GM23338 (cell line): ENCODE data around the gene PAM. TPM values are rescaled to one million over a fixed set of nuclear protein-coding genes. Genes with fewer than 3 reads are reported as not detected.

Experiments used
- ATAC-seq: fragments of 200-7000 bp; cut with Tn5 transposase; 3 replicates; pipeline ENCODE4 v1.9.1; 2020
- DNase-seq: peaks from one replicate; pipeline ENCODE4 v3.0.0-alpha.2; 2015; ENCODE audit warnings: low spot score
- H2AFZ ChIP-seq: fragments of 200-600 bp; sonication (generic); 2 replicates; pipeline ENCODE4 v1.8.0; 2016; ENCODE audit warnings: antibody characterized with exemption, mild to moderate bottlenecking, moderate library complexity
- H3F3A ChIP-seq: fragments of 200-600 bp; sonication (generic); replicated peaks from 2 replicates; pipeline ENCODE4 v1.8.0; 2017; ENCODE audit warnings: antibody characterized with exemption, mixed run types, low read depth
- H3K27ac ChIP-seq: fragments of 200-600 bp; sonication (generic); 2 replicates; pipeline ENCODE4 v1.6.1; 2016; ENCODE audit warnings: low read depth
- H3K27me3 ChIP-seq: fragments of 200-600 bp; sonication (generic); 2 replicates; pipeline ENCODE4 v1.8.0; 2016; ENCODE audit warnings: mild to moderate bottlenecking, mixed run types, moderate library complexity; ENCODE audit not compliant: insufficient read depth
- H3K36me3 ChIP-seq: fragments of 200-600 bp; sonication (generic); 2 replicates; pipeline ENCODE4 v1.8.0; 2016; ENCODE audit warnings: mild to moderate bottlenecking; ENCODE audit not compliant: insufficient read depth
- H3K4me1 ChIP-seq: fragments of 200-600 bp; sonication (generic); 2 replicates; pipeline ENCODE4 v1.8.0; 2016; ENCODE audit warnings: mild to moderate bottlenecking, moderate library complexity; ENCODE audit not compliant: insufficient read depth
- H3K4me2 ChIP-seq: fragments of 200-600 bp; sonication (generic); 2 replicates; pipeline ENCODE4 v1.7.1; 2017; ENCODE audit warnings: mixed run types
- H3K4me3 ChIP-seq: fragments of 200-600 bp; sonication (generic); 2 replicates; pipeline ENCODE4 v1.6.1; 2016; ENCODE audit warnings: mixed run types
- H3K79me2 ChIP-seq: fragments of 200-600 bp; sonication (generic); replicated peaks from 2 replicates; pipeline ENCODE4 v1.8.0; 2017; ENCODE audit warnings: mild to moderate bottlenecking; ENCODE audit not compliant: insufficient read depth
- H3K9me2 ChIP-seq: fragments of 200-600 bp; sonication (generic); 2 replicates; pipeline ENCODE4 v1.8.0; 2017; ENCODE audit not compliant: insufficient read depth
- H4K20me1 ChIP-seq: fragments of 200-600 bp; sonication (generic); replicated peaks from 2 replicates; pipeline ENCODE4 v1.8.0; 2017; ENCODE audit warnings: mild to moderate bottlenecking; ENCODE audit not compliant: insufficient read depth
- H3K27ac Mint-ChIP-seq: 2 replicates; pipeline ENCODE4 v1.8.0; 2020; ENCODE audit warnings: inconsistent platforms, mild to moderate bottlenecking, moderate library complexity, mixed read lengths
- H3K27me3 Mint-ChIP-seq: 3 replicates; pipeline ENCODE4 v1.8.0; 2022; ENCODE audit warnings: low read depth, mild to moderate bottlenecking, moderate library complexity, mixed read lengths, inconsistent platforms; ENCODE audit not compliant: insufficient read depth, poor library complexity
- H3K36me3 Mint-ChIP-seq: 3 replicates; pipeline ENCODE4 v1.8.0; 2021; ENCODE audit warnings: low read depth, mild to moderate bottlenecking, inconsistent platforms, moderate library complexity, mixed read lengths
- H3K4me1 Mint-ChIP-seq: 3 replicates; pipeline ENCODE4 v1.8.0; 2020; ENCODE audit warnings: mild to moderate bottlenecking, inconsistent platforms, mixed read lengths
- H3K4me3 Mint-ChIP-seq: 3 replicates; pipeline ENCODE4 v1.8.0; 2021; ENCODE audit warnings: moderate library complexity, mild to moderate bottlenecking, inconsistent platforms, mixed read lengths
- H3K9me3 Mint-ChIP-seq: 3 replicates; pipeline ENCODE4 v1.8.0; 2020; ENCODE audit warnings: moderate library complexity, mild to moderate bottlenecking, inconsistent platforms, mixed read lengths
- CREB1 ChIP-seq: fragments of 250-450 bp; sonication (Bioruptor Pico); IDR thresholded peaks from 2 replicates; pipeline ENCODE4 v1.5.0; 2020; ENCODE audit warnings: low read depth, mild to moderate bottlenecking, moderate library complexity
- CTCF ChIP-seq, 2 experiments: fragments of 200-600 bp in 1 of 2; sonication (generic) in 1 of 2; conservative IDR thresholded peaks; 2 replicates each; pipeline versions ENCODE4 v1.5.1 to v1.6.1; 2016 to 2017; ENCODE audit warnings: antibody characterized with exemption in 2 of 2, low read depth in 2 of 2, mild to moderate bottlenecking in 2 of 2, moderate library complexity in 1 of 2
- ETS1 ChIP-seq: IDR thresholded peaks from 2 replicates; pipeline ENCODE4 v1.6.1; 2016; ENCODE audit warnings: antibody characterized with exemption
- EZH2 ChIP-seq: fragments of 200-600 bp; sonication (generic); IDR thresholded peaks from one replicate; pipeline ENCODE4 v1.8.0; 2017; ENCODE audit warnings: antibody characterized with exemption, mild to moderate bottlenecking, low read depth; ENCODE audit not compliant: unreplicated experiment
- EZH2phosphoT487 ChIP-seq: fragments of 200-600 bp; sonication (generic); IDR thresholded peaks from one replicate; pipeline ENCODE4 v1.8.1; 2018; ENCODE audit warnings: antibody characterized with exemption; ENCODE audit not compliant: unreplicated experiment
- JUNB ChIP-seq: IDR thresholded peaks from one replicate; pipeline ENCODE4 v1.6.1; 2016; ENCODE audit warnings: antibody characterized with exemption; ENCODE audit not compliant: unreplicated experiment
- NANOG ChIP-seq: IDR thresholded peaks from 2 replicates; pipeline ENCODE4 v1.6.1; 2016; ENCODE audit warnings: antibody characterized with exemption, borderline replicate concordance
- POLR2AphosphoS5 ChIP-seq: IDR thresholded peaks from 2 replicates; pipeline ENCODE4 v1.6.1; 2016; ENCODE audit warnings: antibody characterized with exemption, low read depth
- REST ChIP-seq: IDR thresholded peaks from one replicate; pipeline ENCODE4 v1.6.1; 2018; ENCODE audit warnings: antibody characterized with exemption; ENCODE audit not compliant: unreplicated experiment
- STAT1 ChIP-seq: IDR thresholded peaks from one replicate; pipeline ENCODE4 v1.6.1; 2016; ENCODE audit warnings: antibody characterized with exemption; ENCODE audit not compliant: unreplicated experiment
- ZNF114 ChIP-seq: fragments of 250-450 bp; sonication (Bioruptor Pico); IDR thresholded peaks from 2 replicates; pipeline ENCODE4 v1.5.0; 2020; ENCODE audit warnings: mild to moderate bottlenecking, moderate library complexity
- ZNF331 ChIP-seq: fragments of 250-450 bp; sonication (Bioruptor Pico); IDR thresholded peaks from 2 replicates; pipeline ENCODE4 v1.5.0; 2020; ENCODE audit warnings: low read depth, mild to moderate bottlenecking, moderate library complexity
- ZNF462 ChIP-seq: fragments of 250-450 bp; sonication (Bioruptor Pico); IDR thresholded peaks from 2 replicates; pipeline ENCODE4 v1.5.0; 2020; ENCODE audit warnings: mild to moderate bottlenecking, moderate library complexity
- polyA plus RNA-seq: library from polyadenylated mRNA; unstranded; fragments of >200 nt; fragmentation: Nextera tagmentation; extraction: Ambion mirVana; gene quantifications from 2 replicates; pipeline ENCODE4 v1.2.1, GENCODE V29; 2016
- total RNA-seq: library from RNA; depleted of rRNA; stranded (reverse); fragments of >200 nt; shearing (Covaris generic); gene quantifications from 2 replicates; pipeline ENCODE4 v1.2.3, GENCODE V29; 2014

PAM gene
- total and polyA plus RNA-seq, 2 experiments from 2014 or later: 33.9 to 79.4 TPM

- no peak overlapping the region for H3K4me2 ChIP-seq
- no peak overlapping the region for H3K27ac ChIP-seq
- H2AFZ ChIP-seq: no peak overlapping the region
- H3K4me1 Mint-ChIP-seq: peaks cover 19% of the 10 kb centered on the region
- H3K27me3 Mint-ChIP-seq: peaks cover 3% of the 10 kb centered on the region
- H3K4me3 ChIP-seq: no peak overlapping the region
- no peaks in the 10 kb centered on the region for H3K79me2 ChIP-seq
- no peak for ATAC-seq
- no peak overlapping the region for H3K4me3 Mint-ChIP-seq
- H3K36me3 ChIP-seq: no peaks in the 10 kb centered on the region
- no peak for DNase-seq
- H3K27ac Mint-ChIP-seq: no peak overlapping the region
- H4K20me1 ChIP-seq: no peaks in the 10 kb centered on the region
- no peaks in the 10 kb centered on the region for H3K9me3 Mint-ChIP-seq
- H3K27me3 ChIP-seq: no peaks in the 10 kb centered on the region
- no peaks in the 10 kb centered on the region for H3K9me2 ChIP-seq
- H3F3A ChIP-seq: no peaks in the 10 kb centered on the region
- peaks cover 16% of the 10 kb centered on the region for H3K4me1 ChIP-seq
- TF ChIP-seq EZH2phosphoT487 (no peak), ZNF331 (CRISPR knock-in tag) (no peak), POLR2AphosphoS5 (no peak), CTCF (conservative IDR thresholded peaks at IDR 0.05; ENCODE audit: low read depth in 2 of 2) (no peak), CREB1 (no peak), NANOG (no peak), ETS1 (no peak), ZNF462 (CRISPR knock-in tag) (no peak), STAT1 (no peak), REST (no peak), ZNF114 (CRISPR knock-in tag) (no peak), EZH2 (no peak), JUNB (no peak)
- H3K36me3 Mint-ChIP-seq: no peaks in the 10 kb centered on the region
Measured at GRCh38 chr5:102860035-102860434, 104.9 kb downstream of the PAM start.
